SIG-M5 treated with dmso at 0.1 percent for 504 hours (cell line): ENCODE results near the gene PDIA6.
A peak's percentile ranks its signal among the peaks of the same experiment; 100 is the strongest.
"Not testable (repeated sequence)": the region's sequence is repeated elsewhere in the genome, so short reads cannot be mapped to it uniquely, and the experiment has no call there.

Source experiments
- DNase-seq: peaks from one replicate; lab custom pipeline; 2025; ENCODE audit not compliant: unreplicated experiment; lab: John Stamatoyannopoulos, UW

PDIA6 gene

DNA sequence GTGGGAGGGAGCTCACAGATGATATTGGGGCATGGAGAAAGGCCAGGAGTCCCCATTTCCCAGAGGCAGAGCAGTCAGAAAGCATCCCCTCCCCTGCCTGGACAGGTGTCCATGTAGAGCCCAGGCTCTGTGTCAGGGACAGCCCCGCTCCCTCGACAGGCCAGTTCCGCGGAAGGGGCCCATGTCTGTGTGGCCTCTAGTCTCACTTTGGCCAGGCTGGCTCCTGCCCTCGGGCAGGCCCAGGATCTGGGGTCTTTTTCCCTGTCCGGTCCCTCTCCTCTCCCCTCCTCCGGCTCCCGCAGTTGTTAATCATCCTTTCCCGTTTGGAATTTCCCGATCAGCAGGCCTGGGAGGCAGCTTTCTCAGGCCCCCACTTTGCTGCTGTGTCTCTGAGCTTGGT, 20.4 kb upstream of the PDIA6 start:
- no peak for DNase-seq

DNA sequence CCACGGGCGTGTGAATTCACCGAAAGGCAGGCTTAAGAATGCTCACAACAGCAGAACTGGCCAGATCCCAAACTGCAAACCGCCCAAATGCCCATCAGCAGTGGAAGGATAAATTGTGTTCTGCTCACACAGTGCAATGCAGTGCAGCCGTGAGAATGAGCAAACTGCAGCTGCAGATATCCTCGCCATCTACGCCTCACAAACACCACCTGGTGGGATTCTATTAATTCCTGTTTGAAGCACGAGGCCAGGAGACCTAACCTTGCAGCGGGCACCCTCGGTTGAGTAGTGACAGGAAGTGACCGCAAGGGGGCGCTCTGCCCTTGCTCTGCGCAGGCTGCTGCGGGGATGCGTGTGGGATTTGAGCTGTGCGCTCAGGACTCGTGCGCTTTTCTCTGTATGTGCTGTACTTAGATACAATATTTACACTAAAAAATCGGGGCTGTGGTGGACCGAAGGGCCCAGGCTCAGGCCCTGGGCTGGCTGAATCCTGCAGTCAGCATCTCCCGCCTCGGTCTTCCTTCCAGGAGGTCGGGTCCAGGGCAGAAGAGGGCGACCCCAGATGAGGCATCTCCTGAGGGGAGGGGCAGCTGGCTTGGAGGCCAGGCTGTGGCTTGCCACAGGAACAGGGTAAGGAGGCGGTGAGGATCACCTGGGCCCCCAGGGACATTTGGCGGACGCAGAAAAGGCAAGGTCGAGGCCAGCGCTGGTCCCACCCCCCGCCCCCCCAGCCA, 19.8 kb upstream of the PDIA6 start:
- DNase-seq: peak; percentile 81

DNA sequence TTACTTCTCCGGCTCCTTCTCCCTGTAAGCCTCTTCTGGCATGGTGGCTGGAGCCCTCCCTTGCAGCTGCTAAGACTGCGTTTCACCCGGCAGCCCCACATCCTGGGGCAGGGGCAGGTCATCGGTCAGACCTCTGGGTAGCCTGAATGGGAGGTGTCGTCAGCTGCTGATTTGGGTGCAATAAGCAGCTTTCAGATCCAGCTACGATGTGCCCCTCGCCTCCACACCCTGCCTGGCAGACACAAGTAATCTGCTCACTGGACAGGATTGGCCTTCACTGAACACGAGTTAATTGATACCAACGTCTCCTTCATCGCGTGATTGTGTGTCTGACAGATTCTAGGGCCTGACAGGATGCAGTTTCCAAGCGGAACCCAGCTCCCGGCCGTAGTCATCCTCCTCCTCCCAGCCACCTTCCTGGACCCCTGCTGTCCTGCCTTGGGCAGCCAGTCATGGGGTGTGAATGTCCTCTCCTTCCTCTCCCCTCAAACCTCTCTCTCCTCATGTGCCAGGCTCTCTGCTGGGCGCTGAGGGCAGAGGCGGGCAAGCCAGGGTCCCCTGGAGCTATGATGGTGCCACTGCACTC, 18.9 kb upstream of the PDIA6 start:
- DNase-seq: no peak

DNA sequence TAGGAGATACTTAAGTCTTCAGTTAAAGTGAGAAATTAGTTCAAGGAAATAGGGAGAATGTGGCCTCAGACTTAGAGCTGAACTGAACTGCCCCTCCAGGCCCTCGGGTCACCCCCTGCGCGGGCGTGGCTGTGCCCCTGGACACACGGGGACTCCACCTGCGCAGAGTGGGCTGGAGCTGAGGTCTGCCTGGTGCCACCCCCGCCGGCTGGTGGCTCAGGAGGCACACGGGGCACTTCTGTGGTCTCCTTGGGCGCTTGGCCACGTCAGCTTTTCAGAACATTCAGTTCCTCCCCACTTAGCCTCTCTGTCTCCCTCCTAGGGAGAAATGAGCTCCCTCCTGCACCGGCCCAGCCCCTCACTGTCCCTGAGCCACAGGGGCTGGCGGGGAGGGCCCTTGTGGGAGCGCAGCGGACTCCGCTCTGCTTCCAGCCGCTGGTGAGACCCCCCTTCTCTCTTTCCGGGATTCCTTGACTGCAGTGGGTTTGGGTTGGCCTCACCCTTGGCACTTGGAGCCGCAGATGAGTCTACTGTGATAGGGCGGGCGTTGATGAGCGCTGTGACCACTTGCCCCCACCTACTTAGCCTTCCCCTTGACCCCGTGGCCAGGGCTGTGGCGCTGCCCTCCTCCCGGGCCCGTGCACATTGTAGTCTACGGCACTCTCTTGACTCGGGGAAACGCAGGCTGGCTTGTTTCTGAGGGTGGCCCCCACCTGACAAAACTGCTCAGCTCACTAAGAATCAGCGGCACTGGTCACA, 18.2 kb upstream of the PDIA6 start:
- DNase-seq: no peak

DNA sequence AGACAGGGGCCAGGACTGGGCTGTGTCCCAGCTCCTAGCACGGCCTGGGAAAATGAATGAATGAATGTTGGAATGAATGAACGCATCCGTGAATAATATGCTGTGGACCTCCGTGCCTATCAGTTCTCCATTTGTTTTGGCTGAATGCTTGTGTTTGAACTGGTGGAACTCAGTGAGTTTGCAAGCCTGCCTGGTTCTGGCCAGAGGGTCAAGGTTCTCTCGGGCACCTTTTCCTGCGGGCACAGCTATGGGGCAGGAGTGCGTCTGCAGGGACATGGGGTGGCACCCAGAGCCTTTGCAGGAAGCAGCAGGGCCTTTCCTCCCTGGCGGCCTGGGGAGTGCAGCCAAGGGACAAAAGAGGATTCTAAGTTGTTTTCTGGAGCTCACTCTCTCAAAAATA, 17.6 kb upstream of the PDIA6 start:
- no peak for DNase-seq

DNA sequence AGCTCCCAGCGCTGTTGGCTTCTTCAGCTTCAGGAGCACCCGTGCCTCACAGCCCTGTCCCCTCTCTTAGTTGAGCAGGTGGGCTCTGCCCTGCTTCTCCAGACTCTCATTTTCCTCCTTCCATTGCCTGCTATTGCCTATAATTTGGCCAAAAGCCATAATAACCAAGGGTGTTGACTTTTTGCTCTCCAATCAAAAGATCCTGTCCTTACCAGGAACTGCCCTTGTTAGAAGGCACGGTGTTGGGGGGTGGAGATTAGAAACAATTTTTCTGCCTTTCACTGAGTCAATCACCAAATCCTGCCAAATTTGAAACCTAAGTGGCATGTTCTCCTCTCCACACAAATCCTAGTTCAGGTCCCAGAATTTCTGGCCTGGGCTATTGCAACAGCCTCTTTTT, 16.7 kb upstream of the PDIA6 start:
- no peak for DNase-seq

DNA sequence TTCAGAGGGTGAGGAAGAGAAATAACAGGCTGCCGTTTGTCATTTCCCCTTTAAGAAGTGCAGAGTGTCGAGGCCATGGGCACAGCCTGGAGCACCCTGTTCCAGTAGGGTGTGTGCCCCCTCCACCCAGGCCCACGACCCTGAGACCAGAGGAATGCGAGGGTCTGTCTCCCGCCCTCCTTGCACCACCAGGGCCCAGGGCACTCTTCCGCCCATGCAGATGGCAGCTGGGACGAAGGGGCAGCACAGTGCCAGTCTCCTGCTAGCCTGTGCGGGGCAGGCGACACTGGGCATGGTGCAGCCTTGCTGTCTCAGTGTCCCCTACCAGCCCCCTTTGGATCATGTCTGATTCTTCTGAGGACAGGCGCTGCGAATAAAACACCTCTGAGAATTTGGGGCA, 15.8 kb upstream of the PDIA6 start:
- DNase-seq: no peak

DNA sequence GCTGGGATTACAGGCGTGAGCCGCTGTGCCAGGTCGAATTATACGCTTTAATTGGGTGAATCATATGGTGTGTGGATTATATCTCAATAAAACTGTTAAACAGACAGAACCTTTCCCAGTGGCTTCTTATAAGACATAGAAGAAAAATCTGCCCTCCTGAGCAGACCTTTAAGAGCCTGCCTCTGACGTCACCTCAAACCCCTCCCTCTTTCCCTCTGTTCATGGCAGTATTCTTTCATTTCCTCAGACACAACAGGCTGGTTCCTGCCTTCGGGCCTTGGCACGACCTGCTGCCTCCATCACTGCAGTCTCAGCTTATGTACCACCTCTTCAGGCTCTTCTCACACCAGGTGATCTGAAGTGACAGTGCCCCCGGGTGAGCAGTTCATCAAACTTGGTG, 14.0 kb upstream of the PDIA6 start:
- DNase-seq: no peak

DNA sequence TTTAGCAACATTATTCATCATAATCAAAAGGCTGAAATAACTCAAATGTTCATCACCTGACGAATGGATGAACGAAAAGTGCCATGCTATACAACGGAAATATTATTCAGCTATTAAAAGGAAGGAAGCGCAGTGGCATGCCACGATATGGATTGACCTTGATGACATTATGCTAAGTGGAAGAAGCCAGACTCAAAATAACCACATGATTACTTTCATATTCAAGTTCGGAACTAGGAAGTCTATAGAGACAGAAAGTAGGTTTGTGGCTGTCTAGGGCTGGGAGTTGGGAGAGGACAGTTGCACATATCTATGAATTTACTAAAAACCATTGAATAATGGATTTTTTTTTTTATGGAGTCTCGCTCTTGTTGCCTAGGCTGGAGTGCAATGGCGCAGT, 13.4 kb upstream of the PDIA6 start:
- no peak for DNase-seq

DNA sequence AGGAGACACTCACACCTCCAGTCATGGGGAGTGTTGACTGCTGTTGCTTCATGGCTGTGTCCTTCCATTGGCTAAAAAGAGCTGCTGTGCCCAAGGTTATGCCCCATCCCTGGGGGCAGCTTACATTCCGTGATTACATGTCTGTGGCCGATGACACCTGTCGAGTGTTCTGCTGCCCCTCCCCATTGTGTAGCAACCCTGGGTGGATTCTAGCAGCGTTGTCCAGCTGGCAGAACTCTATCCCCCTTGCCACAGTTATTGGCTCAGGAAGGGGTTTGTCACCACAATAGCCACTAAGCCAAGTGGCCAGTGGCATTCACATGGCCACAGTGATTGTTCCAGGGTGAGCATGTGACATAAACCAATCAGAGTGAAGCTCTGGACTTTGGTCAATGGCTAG, 11.6 kb upstream of the PDIA6 start:
- DNase-seq: no peak

DNA sequence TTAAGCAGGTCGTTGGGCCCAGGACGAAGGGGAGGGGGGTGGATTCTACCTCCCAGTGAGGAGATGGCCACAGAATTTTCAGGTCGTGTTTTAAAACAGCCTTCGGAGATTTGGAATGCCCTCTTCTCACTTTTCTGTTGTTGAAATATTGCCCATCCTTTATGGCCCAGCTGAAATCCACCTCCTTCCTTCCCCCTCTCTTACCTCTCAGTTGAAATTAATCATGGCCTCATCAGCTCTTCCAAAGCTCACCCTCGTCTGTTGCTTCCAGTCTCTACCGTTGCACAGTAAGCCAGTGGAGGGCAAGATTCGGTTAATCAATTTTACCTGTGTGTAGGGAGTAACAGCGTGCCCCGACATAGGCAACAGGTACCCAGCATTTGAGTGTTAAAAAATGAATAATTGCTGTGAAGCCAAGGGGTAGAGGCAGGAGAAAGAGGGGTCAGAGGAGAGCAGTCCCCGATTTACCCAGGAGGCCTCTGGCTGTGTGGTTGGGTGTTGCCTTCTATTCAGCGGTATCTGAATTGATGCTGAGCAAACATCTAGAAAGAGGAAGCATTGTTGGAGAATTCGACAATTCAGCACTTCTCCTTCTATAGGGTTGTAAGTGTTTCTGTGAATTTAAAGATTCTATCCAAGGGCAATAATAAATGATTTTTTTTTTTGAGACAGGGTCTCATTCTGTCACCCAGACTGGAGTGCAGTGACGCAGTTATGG, 8.6 kb upstream of the PDIA6 start:
- peak; percentile 38 for DNase-seq

DNA sequence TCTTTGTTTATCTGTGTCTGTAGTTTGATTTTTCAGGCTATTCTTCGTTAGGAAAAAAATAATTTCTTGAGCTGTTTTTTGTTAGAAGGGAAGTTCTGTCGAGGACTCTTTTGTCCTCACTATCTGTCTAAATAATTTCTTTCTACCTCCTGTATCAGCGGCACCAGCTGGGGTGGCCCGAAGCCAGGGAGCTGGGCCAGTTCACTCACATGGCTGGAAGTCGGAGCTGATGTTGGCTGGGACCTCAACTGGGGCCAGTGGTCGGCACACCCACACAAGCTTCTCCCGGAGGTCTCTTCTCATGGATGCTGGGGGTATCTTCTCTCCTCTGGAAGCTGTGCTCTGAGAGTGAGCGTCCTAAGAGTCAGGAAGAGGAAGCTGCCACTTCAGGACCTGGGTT, 8.0 kb upstream of the PDIA6 start:
- DNase-seq: no peak

DNA sequence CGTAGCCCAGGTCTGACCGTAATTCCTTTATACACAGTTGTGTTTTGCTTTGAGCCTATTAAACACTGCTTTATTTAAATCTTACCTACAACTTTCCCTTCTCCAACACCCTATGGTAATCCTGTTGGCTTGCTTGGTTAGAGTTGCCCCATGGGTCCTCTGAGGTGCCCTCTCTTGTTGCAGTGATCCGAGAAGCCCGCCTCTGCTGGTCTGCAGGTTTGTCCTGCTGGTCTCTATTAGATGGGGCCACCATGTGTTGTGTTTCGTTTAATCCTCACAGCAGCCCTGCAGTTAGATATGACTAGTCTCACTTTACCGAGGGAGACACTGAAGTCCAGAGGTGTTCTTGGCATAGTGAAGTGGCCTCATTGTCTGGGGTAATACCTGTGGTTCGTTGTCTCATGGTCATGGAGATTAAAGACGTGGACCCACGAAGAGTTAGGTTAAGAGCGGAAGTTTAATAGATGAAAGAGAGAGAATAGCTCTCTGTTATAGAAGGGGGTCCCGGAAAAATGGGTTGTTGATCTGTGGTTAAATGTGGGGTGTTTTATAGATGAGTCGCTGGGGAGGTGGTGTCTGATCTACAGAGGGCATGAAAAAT, 7.2 kb upstream of the PDIA6 start:
- DNase-seq: no peak

DNA sequence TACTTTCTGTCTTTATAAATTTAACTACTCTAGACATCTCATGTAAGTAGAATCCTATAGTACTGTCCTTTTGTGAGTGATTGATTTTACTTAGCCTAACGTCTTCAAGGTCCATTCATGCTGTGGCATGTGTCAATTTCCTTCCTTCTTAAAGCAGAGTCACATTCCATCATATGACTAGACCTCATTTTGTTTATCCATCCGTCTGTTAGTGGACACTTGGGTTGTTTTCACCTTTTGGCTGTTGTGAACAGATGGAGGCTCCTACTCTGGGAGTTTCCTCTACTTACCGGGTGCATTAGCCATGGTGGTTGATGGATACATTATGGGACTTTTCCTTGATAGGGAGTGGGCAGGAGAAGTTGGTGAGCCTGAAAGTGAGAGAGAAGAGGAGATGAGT, 6.4 kb upstream of the PDIA6 start:
- no peak for DNase-seq

DNA sequence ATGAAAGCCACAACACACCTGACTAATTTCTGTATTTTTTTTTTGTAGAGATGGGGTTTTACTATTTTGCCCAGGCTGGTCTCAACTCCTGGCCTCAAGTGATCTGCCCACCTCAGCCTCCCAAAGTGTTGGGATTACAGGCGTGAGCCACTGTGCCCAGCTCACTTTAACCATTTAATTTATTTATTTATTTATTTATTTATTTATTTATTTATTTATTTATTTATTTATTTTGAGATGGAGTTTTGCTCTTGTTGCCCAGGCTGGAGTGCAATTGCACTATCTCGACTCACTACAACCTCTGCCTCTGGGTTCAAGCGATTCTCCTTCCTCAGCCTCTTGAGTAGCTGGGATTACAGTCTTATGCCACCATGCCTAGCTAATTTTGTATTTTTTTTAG, 5.7 kb upstream of the PDIA6 start:
- not testable (repeated sequence) for DNase-seq

DNA sequence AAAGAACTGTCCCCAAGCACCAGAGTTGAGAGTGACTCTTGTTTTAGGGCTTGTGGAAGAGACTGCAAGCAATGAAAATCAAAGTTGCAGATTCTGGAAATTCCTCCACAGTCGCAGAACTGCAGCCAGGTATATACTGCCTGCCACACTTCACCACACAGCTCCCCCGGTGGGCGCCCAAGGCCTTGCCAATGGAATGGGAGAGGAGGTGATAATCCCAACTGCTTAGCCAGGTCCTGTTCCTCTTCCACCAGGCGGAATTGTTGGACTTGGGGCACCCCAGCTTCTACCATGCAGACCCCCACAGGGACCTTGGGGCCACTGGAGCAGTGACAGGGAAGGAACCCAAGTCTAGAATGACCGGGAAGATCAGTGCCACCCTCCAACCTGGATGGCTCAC, 4.8 kb upstream of the PDIA6 start:
- no peak for DNase-seq

DNA sequence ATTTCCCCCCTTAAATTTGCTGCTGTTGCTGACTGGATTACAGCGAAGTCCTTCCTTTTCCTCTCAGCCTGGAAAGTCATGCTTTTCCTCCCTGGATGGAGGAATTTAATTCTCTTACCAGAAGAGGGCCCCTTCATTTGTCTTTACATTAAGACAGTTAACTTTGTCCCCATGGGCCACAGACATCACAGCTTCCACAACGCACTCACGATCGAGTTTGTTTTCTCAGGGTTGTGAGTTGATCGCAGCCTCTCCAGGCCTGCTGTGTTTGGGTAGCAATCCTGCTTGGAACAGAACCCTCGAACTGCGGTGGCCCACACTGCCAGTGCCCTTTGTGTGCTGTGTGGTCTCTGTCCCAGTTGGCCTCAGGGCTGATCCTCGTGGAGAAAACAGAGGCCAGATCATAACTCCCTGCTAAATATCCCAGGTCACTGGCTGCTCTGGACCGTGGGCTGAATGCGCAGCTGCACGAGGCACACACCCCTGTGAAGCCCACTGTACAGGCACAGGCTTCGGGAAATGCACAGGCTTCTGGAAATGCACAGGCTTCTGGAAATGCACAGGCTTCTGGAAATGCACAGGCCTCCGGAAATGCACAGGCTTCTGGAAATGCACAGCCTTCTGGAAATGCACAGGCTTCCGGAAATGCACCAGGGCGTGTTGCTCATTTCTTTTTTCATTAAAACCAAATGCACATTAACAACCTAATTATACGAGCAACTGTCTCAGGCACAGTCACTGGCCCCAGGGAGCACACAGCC, 2.2 kb upstream of the PDIA6 start:
- DNase-seq: no peak

DNA sequence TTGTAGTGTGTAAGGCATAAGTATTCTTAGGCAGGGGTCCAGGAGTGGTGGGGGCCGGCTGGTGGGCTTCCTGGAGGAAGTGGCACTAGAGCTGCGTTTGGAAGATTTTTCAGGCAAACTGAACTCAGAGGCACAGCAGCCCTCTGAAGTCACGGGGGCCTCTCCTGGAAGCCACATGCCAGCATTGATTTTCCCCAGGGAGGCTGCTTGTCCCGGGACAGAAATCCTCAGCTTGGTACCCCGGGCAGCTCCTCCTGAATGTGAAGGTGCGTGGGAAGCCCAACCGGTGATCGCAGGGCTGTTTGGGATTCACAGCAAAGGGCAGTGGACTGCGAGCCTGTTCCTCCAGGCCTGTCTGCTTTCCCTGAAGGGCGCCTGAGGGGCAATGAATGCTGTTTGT, 1.6 kb upstream of the PDIA6 start:
- no peak for DNase-seq

DNA sequence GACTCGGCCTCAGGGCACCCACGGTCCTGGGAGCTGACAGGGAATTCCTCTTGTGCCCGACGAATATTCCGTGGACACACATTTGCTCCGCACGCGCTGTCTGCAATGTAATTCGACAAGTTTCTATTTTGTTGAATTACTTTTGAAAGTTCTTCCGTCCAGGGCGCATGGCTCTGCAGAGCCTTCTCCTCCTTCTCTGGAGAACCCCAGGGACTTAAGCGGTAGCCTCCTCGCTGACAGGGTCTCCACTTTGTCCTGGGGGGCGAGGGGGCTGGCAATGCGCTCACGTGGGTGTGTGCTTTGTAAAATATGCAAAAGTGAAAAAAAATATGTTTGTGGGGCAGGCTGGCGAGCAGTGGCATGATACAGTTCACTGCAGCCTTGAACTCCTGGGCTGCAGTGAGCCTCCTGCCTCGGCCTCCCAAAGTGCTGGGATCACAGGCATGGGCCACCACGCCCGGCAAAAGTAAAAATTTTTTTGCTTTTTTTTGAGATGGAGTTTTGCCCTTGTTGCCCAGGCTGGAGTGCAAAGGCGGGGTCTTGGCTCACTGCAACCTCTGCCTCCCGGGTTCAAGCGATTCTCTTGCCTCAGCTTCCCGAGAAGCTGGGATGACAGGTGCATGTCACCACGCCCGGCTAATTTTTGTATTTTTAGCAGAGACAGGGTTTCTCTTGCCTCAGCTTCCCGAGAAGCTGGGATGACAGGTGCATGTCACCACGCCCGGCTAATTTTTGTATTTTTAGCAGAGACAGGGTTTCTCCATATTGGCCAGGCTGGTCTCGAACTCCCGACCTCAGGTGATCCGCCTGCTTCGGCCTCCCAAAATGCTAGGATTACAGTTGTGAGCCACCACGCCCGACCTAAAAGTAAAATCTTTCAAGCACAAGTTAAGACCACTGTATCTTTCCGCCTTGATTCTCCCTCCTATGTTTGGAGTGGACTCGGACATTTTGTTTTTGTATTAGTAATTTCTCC, 866 bp upstream of the PDIA6 start:
- DNase-seq: not testable (repeated sequence)
